G401.6 (cell line): ENCODE measurements around the gene HIBADH.

Experiments used
- FAIRE-seq: peaks from 2 replicates; lab custom pipeline; 2012; peaks lifted over from hg19 to GRCh38; lab: Jason Lieb, UNC

HIBADH gene

DNA sequence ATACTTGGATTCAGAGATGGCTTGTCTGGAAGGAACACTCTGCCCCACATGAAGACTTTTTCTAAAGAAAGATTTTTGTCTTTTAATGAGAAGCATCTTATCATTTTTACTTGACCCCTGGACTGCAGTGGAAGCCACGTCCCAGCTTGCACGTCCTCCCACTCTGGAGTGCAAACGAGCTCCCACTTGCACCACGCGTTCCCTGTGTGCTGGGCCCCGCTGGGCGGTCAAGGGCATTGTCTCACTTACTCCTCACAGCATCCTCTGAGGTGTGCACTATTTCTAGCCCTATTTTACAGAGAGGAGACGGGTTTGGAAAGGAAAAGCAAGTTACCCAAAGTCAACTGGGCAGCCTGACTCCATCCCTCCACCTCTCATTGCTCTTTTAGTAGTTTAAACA is 175.2 kb downstream of the HIBADH start:
- FAIRE-seq: no peak

DNA sequence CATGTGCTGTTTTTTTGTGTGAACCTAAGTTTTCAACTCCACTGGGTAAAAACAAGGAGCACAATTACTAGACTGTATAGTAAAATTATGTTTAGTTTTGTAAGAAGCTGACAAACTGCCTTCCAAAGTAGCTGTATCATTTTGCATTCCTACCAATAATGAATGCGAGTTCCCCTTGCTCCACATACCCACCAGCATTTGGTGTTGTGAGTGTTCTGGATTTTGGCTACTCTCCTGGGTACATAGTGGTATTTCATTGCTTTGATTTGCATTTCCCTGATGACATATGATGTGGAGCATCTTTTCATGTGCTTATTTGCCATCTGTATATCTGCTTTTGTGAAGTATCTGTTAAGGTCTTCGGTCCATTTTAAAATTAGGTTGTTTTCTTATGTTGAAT is 178.2 kb downstream of the HIBADH start:
- no peak for FAIRE-seq

DNA sequence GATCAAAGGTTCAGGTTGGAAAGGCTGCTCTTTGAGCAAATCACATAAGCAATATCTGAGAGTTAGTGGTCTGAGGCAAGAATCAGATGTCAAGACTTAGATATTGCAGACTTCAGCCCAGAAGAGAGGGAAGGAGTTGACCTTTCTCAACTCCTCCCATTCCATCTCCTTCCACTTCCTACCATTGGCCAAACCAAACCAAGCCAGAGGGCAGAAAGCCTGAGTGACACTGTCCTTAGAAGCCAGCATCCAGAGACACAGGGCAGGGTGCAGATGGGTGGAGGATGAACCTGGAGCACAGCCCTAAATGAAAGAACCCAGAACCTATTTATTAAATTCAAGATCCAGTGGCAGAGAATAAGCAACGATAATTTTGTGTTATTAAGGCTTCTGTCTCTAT is 180.5 kb downstream of the HIBADH start:
- no peak for FAIRE-seq

DNA sequence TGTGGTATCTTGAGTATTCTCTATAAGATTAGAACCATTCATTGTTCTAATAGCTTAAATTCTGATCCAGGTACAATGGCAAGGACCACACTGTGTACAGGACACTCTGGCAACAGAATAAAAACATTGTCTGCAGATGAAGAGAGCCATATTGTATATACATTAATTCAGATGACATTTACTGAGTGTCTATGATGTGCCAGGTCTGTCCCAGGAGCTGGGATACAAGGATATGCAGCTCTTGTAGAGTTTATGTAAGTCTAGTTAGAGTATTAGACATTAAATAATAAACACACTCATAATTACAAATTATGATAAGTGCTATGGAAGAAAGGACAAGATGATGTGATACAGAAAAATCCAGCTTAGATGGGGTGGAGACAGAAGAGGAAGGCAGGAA is 184.1 kb downstream of the HIBADH start:
- no peak for FAIRE-seq

DNA sequence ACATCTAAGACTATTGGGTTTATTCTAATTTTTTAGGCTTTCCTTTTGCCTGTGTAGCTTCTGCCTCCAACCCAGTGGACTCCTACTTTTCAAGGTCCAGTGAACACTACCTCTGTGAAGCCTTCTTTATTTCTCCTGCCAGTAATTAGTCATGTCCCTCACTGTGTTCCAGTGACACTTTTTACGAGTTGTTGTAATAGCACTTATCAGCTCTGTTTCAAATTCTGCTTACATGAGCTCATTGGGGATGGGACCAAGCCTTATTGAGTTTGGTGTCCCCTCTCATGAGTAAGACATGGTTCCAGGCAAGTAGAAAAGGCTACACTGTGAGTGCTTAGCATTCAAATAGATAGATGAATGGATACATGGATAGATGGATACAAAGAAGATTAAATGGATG is 184.6 kb downstream of the HIBADH start:
- no peak for FAIRE-seq

DNA sequence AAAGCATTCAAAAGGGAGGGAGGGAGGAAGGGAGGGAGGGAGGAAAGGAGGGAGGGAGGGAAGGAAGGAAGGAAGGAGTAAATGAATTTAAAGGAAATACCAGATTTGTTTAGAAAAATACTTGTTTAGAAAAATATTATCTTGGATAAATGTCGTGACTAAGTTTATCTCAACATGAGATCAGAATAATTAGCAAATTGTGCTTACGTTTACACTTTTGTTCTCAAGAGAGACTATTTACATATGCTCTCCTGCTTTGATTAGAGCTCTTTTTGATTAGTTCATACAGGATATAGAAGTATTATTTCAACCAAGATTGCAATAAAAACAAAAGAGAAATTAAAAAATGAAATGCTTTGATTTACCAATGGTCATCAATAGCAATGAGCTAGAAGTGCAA is 186.2 kb downstream of the HIBADH start:
- FAIRE-seq: no peak
